ENCODE measurements around the gene SPNS2. TPM values are rescaled to one million over a fixed set of nuclear protein-coding genes. Genes with fewer than 3 reads are reported as not detected.

Gene SPNS2
- total RNA-seq, 4 donors from 2014 or later: 10.4 to 17.4 (median 16.4) TPM

- Histone ChIP-seq H3K9me3 (no peaks in the 10 kb centered on the region), H3K27ac (no peak overlapping the region), H3K27me3 (no peaks in the 10 kb centered on the region), H3K4me1 (peaks cover 0 to 29% (median 17%) of the 10 kb centered on the region in 3 donors), H3K36me3 (peaks cover 0 to 55% of the 10 kb centered on the region in 2 donors), H3K4me3 (peak overlapping the region in 1 of 2 donors; percentile 92)
- TF ChIP-seq, protein P1, sequence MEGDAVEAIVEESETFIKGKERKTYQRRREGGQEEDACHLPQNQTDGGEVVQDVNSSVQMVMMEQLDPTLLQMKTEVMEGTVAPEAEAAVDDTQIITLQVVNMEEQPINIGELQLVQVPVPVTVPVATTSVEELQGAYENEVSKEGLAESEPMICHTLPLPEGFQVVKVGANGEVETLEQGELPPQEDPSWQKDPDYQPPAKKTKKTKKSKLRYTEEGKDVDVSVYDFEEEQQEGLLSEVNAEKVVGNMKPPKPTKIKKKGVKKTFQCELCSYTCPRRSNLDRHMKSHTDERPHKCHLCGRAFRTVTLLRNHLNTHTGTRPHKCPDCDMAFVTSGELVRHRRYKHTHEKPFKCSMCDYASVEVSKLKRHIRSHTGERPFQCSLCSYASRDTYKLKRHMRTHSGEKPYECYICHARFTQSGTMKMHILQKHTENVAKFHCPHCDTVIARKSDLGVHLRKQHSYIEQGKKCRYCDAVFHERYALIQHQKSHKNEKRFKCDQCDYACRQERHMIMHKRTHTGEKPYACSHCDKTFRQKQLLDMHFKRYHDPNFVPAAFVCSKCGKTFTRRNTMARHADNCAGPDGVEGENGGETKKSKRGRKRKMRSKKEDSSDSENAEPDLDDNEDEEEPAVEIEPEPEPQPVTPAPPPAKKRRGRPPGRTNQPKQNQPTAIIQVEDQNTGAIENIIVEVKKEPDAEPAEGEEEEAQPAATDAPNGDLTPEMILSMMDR (IDR thresholded peaks at IDR 0.05): no peak
- TF ChIP-seq POLR2AphosphoS5 (IDR thresholded peaks at IDR 0.05) (no peak), EP300 (IDR thresholded peaks at IDR 0.05) (no peak), POLR2A (IDR thresholded peaks at IDR 0.05) (no peak)
- 70 to 90% methylated on average over 2 of the region's 9 CpGs for WGBS, 2 donors (ENCODE audit: low coverage in 1 of 2)
- no peak for ATAC-seq
These were observed 55.0 kb downstream of the SPNS2 start for GRCh38 chr17:4553669-4554068.

DNA sequence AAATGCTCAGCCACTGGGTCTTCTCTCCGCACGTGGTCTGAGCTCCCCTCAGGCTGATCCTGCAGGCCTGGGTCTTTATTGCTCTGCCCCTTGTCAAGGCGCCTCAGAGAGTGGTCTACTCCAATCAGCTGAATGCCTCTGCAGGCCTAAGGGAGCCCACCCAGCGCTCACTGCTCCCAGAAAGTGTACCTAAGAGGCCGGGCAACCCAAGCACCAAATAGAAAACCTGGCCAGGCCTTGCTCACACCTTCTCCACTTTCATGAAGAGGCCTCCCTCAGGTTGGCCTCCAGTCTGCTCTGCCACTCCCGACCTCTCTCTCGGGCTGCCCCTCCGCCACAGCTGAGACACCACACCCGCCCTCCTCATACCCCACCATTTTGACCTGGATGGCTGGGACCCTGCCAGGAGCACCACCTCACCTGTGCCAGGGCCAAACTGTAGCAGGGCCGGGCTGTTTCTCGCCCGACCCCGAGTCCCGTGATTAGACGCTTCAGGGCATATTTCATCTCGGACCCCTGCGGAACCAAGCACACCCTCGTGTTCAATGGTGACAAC, 55.8 kb downstream of the SPNS2 start:
- Histone ChIP-seq H3K27ac (peak overlapping the region in 3 of 4 donors; percentile 85 to 87 (median 85)), H3K36me3 (peaks cover 0 to 46% of the 10 kb centered on the region in 2 donors), H3K4me1 (peaks cover 0 to 29% (median 17%) of the 10 kb centered on the region in 3 donors), H3K9me3 (no peaks in the 10 kb centered on the region), H3K27me3 (no peaks in the 10 kb centered on the region), H3K4me3 (peak overlapping the region; percentile 70 to 92)
- ATAC-seq: no peak
- 0% methylated on average over 1 of the region's 18 CpGs; no CpG with 5 or more reads in 1 of the 2 donors for WGBS, 2 donors (ENCODE audit: low coverage in 1 of 2)
- TF ChIP-seq, protein P1 (IDR thresholded peaks at IDR 0.05): no peak
- TF ChIP-seq POLR2A (IDR thresholded peaks at IDR 0.05) (no peak), EP300 (IDR thresholded peaks at IDR 0.05) (no peak), POLR2AphosphoS5 (IDR thresholded peaks at IDR 0.05) (no peak)

- ATAC-seq: peak; percentile 98
- no peaks in the 10 kb centered on the region for H3K9me3 ChIP-seq
- peak within 1 kb of the TSS; percentile 70 to 92 for H3K4me3 ChIP-seq
- TF ChIP-seq POLR2A (IDR thresholded peaks at IDR 0.05) (peak; percentile 51 to 64), EP300 (IDR thresholded peaks at IDR 0.05) (no peak), POLR2AphosphoS5 (IDR thresholded peaks at IDR 0.05) (peak; percentile 75)
- TF ChIP-seq, protein P1 (IDR thresholded peaks at IDR 0.05): peak in 3 of 4 experiments; percentile 28 to 56 (median 29)
- no peaks in the 10 kb centered on the region for H3K27me3 ChIP-seq
- 0% methylated on average over 7 to 16 of the region's 69 CpGs for WGBS, 2 donors (ENCODE audit: low coverage in 1 of 2)
- peak within 1 kb of the TSS; percentile 45 to 87 (median 85) for H3K27ac ChIP-seq
- H3K4me1 ChIP-seq: peaks cover 0 to 29% (median 17%) of the 10 kb centered on the region in 3 donors
- H3K36me3 ChIP-seq: peaks cover 0 to 39% of the 10 kb centered on the region in 2 donors
These were observed 56.5 kb downstream of the SPNS2 start, which contains the start of gene MYBBP1A for GRCh38 chr17:4554997-4555799. TSS of gene MYBBP1A (minus strand) at chr17:4555384. CDS start at chr17:4555324, 60 bp downstream.

GRCh38 chr17:4555873-4556759, 57.4 kb downstream of the SPNS2 start:
- H3K36me3 ChIP-seq: peaks cover 0 to 30% of the 10 kb centered on the region in 2 donors
- TF ChIP-seq EP300 (IDR thresholded peaks at IDR 0.05): no peak
- TF ChIP-seq, protein P1 (IDR thresholded peaks at IDR 0.05): no peak
- TF ChIP-seq POLR2A (IDR thresholded peaks at IDR 0.05): no peak
- TF ChIP-seq POLR2AphosphoS5 (IDR thresholded peaks at IDR 0.05): no peak
- 39 to 54% methylated on average over 3 to 15 of the region's 17 CpGs for WGBS, 2 donors (ENCODE audit: low coverage in 1 of 2)

More at GRCh38 chr17:4555873-4556759, 57.4 kb downstream of the SPNS2 start:
- Histone ChIP-seq H3K27me3 (no peaks in the 10 kb centered on the region), H3K4me3 (peak overlapping the region; percentile 70 to 92), H3K4me1 (peaks cover 0 to 29% (median 17%) of the 10 kb centered on the region in 3 donors), H3K27ac (peak overlapping the region; percentile 45 to 87 (median 85)), H3K9me3 (no peaks in the 10 kb centered on the region)
- ATAC-seq: no peak
